Subcutaneous abdominal adipose tissue (tissue), 5 donors: Measurements from ENCODE around the gene PLCB1.

Source experiments
- H3K27ac ChIP-seq: one replicate; pipeline ENCODE4 v1.7.0; 2013; ENCODE audit warnings: low read depth, mild to moderate bottlenecking, inconsistent platforms, low read length, moderate library complexity
- H3K27me3 ChIP-seq, 5 donors: one replicate each; pipeline ENCODE4 v1.7.0; 2013; ENCODE audit warnings: low read length in 5 of 5, inconsistent platforms in 1 of 5; ENCODE audit not compliant: control insufficient read depth in 5 of 5, insufficient read depth in 4 of 5
- H3K36me3 ChIP-seq, 5 donors: one replicate each; pipeline ENCODE4 v1.7.0; 2013; ENCODE audit warnings: low read length in 5 of 5; ENCODE audit not compliant: control insufficient read depth in 5 of 5, insufficient read depth in 5 of 5
- H3K4me1 ChIP-seq, 5 donors: one replicate each; pipeline ENCODE4 v1.7.0; 2013; ENCODE audit warnings: low read length in 5 of 5, mild to moderate bottlenecking in 3 of 5, moderate library complexity in 1 of 5; ENCODE audit not compliant: control insufficient read depth in 5 of 5, insufficient read depth in 5 of 5
- H3K4me3 ChIP-seq, 5 donors: one replicate each; pipeline ENCODE4 v1.7.0; 2013; ENCODE audit warnings: low read length in 5 of 5, low read depth in 1 of 5
- H3K9ac ChIP-seq, 5 donors: one replicate each; pipeline ENCODE4 v1.7.0; 2013; ENCODE audit warnings: low read length in 5 of 5, mild to moderate bottlenecking in 4 of 5, moderate library complexity in 3 of 5
- H3K9me3 ChIP-seq, 5 donors: one replicate each; pipeline ENCODE4 v1.7.0; 2013; ENCODE audit warnings: low read length in 5 of 5; ENCODE audit not compliant: control insufficient read depth in 5 of 5
- donor health status: healthy.
- donor health status: healthy.
- donor health status: healthy.
- donor health status: healthy.
- donor health status: healthy.

PLCB1 gene

DNA sequence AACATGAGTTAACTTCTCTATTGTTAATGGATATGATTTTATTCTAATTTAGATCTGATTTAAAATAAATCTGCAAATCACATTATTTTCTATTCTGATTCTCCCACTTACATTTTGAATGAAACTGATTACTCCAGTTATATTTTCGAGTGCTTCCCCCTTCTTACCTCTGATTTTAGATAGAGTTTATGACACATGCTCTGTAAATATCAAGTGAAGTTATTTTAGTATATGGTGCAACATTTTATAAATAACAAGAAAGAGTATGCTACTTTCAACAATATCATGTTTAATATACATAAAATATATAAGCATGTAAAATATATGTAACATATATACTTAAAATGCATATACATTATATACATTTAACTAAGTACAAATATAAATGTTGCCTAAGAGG, 38.9 kb downstream of the PLCB1 start:
- no peaks in the 10 kb centered on the region for H3K9me3 ChIP-seq
- H3K27ac ChIP-seq = no peak overlapping the region
- H3K4me3 ChIP-seq = no peak overlapping the region
- no peaks in the 10 kb centered on the region for H3K27me3 ChIP-seq
- H3K4me1 ChIP-seq = peaks cover 0 to 9% (median 8%) of the 10 kb centered on the region in 5 donors
- H3K9ac ChIP-seq = no peak overlapping the region
- no peaks in the 10 kb centered on the region for H3K36me3 ChIP-seq

GRCh38 chr20:8172191-8172590, 40.1 kb downstream of the PLCB1 start:
- Histone ChIP-seq H3K4me3 (no peak overlapping the region), H3K9ac (no peak overlapping the region), H3K36me3 (no peaks in the 10 kb centered on the region), H3K4me1 (peaks cover 0 to 2% (median 0%) of the 10 kb centered on the region in 5 donors), H3K27me3 (no peaks in the 10 kb centered on the region), H3K27ac (no peak overlapping the region), H3K9me3 (no peaks in the 10 kb centered on the region)

DNA sequence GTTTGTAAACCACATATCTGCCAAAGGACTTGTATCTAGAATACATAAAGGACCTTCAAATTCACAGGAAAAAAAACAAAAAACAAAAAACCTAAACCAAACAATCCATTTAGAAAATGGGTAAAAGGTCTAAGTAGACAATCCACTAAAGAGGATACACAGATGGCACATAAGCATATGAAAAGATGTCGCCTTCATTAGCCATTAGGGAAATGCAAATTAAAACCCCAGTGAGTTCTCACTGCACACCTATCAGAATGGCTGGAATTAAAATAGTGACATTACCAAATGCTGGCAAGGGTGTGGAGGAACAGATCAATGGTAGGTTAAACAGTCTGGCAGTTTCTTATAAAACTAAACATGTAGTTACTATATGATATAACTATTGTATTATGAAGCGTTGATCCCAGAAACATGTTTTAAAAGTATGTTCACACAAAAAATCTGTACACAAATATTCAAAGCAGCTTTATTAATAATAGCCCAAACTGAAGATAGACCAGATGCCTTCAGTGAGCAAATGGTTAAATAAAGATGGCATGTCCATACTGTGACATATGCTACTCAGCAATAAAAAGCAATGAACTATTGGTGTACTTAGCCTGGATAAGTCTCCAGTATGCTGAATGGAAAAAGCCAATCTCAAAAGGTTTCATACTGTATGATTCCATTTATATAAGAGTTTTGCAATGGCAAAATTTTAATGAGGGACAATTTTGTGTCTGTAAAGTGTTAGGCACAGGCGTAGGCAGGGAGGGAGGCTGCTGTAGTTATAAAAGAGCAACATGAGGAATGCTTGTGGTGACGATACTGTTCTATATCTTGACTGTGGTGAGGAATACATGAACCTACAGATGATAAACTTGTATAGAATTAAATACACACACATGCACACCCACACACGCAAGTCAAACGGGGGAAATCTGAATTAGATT, 43.9 kb downstream of the PLCB1 start:
- Histone ChIP-seq H3K27ac (no peak overlapping the region), H3K36me3 (no peaks in the 10 kb centered on the region), H3K9me3 (no peaks in the 10 kb centered on the region), H3K4me3 (no peak overlapping the region), H3K27me3 (no peaks in the 10 kb centered on the region), H3K9ac (no peak overlapping the region), H3K4me1 (no peaks in the 10 kb centered on the region)

DNA sequence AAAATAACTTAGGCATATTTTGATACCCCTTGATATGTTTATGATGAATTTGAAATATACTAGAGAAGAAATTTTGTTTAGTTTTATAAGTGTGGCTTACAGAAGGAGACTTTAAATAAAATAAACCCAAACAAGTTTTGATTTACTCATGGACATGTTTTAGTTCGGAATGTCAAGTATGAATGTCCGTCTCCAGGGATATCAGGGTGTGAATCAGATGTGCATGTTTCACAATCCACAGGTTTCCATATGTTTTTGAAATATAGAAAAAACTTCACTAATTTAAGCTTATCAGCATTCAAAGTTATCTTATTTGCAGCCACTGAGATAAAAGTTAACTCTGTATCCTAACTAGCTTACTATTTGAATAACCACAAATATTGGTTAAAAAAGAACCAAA, 51.5 kb downstream of the PLCB1 start:
- Histone ChIP-seq H3K27ac (no peak overlapping the region), H3K4me3 (no peak overlapping the region), H3K9me3 (no peaks in the 10 kb centered on the region), H3K36me3 (no peaks in the 10 kb centered on the region), H3K4me1 (peaks cover 0 to 5% (median 0%) of the 10 kb centered on the region in 5 donors), H3K27me3 (no peaks in the 10 kb centered on the region), H3K9ac (no peak overlapping the region)

DNA sequence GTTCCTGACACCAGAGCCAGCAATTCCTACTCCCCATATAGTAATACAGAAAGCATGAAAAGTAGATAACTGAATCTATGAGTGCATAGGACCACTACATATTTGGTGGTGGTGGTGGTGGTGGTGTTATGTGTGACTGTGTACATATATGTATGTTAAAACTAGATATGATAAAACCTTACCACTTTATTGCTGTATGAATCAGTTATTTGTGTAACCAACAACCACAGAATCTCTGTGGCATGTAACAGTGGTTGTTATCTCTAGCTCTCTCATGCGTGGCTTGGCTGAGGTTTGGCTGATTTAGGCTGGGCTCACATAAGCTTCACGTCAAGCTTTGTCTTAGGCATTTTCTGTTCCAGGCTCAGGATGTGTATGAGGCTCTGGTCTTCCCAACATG, 55.7 kb downstream of the PLCB1 start:
- Histone ChIP-seq H3K27me3 (no peaks in the 10 kb centered on the region), H3K27ac (no peak overlapping the region), H3K9me3 (no peaks in the 10 kb centered on the region)

GRCh38 chr20:8190043-8190880, 58.2 kb downstream of the PLCB1 start:
- H3K9me3 ChIP-seq = peaks cover 0 to 6% (median 0%) of the 10 kb centered on the region in 5 donors

More for the DNA sequence above, 55.7 kb downstream of the PLCB1 start:
- Histone ChIP-seq H3K36me3 (no peaks in the 10 kb centered on the region), H3K4me1 (peaks cover 0 to 5% (median 0%) of the 10 kb centered on the region in 5 donors), H3K9ac (no peak overlapping the region), H3K4me3 (no peak overlapping the region)

GRCh38 chr20:8194721-8195120, 62.7 kb downstream of the PLCB1 start:
- peaks cover 0 to 6% (median 0%) of the 10 kb centered on the region in 5 donors for H3K9me3 ChIP-seq
- no peak overlapping the region for H3K9ac ChIP-seq
- no peak overlapping the region for H3K4me3 ChIP-seq
- no peaks in the 10 kb centered on the region for H3K4me1 ChIP-seq
- no peaks in the 10 kb centered on the region for H3K27me3 ChIP-seq
- no peak overlapping the region for H3K27ac ChIP-seq
- H3K36me3 ChIP-seq = peaks cover 0 to 2% (median 0%) of the 10 kb centered on the region in 5 donors

More at GRCh38 chr20:8190043-8190880, 58.2 kb downstream of the PLCB1 start:
- Histone ChIP-seq H3K4me3 (no peak overlapping the region), H3K27ac (no peak overlapping the region), H3K36me3 (peaks cover 0 to 2% (median 0%) of the 10 kb centered on the region in 5 donors), H3K27me3 (no peaks in the 10 kb centered on the region), H3K4me1 (peaks cover 0 to 5% (median 0%) of the 10 kb centered on the region in 5 donors), H3K9ac (no peak overlapping the region)

GRCh38 chr20:8196096-8196495, 64.0 kb downstream of the PLCB1 start:
- H3K9me3 ChIP-seq = peaks cover 0 to 6% (median 0%) of the 10 kb centered on the region in 5 donors
- peaks cover 0 to 2% (median 0%) of the 10 kb centered on the region in 5 donors for H3K36me3 ChIP-seq
- no peak overlapping the region for H3K27ac ChIP-seq
- no peak overlapping the region for H3K9ac ChIP-seq
- H3K27me3 ChIP-seq = no peaks in the 10 kb centered on the region
- H3K4me3 ChIP-seq = no peak overlapping the region
- no peaks in the 10 kb centered on the region for H3K4me1 ChIP-seq

DNA sequence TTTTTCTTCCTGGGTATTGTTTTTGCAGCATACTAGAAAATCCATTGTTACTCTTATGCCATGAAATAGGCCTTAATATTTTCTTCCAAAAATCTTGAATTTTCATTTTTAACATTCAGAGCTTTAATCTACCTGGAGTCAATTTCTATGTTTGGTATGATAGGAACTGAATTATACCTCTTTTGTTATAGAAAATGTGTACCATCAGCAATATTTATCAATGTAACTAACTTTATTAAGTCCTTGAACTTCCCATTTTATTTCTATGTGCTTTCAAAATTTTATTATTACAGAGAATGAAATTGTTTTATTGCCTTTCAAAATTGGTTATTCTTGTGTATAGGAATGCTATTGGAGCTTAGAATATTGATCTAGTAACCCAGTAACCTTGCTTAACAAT, 68.2 kb downstream of the PLCB1 start:
- no peak overlapping the region for H3K4me3 ChIP-seq
- H3K27ac ChIP-seq = no peak overlapping the region
- no peaks in the 10 kb centered on the region for H3K36me3 ChIP-seq
- H3K27me3 ChIP-seq = no peaks in the 10 kb centered on the region
- no peaks in the 10 kb centered on the region for H3K4me1 ChIP-seq
- no peaks in the 10 kb centered on the region for H3K9me3 ChIP-seq
- no peak overlapping the region for H3K9ac ChIP-seq

DNA sequence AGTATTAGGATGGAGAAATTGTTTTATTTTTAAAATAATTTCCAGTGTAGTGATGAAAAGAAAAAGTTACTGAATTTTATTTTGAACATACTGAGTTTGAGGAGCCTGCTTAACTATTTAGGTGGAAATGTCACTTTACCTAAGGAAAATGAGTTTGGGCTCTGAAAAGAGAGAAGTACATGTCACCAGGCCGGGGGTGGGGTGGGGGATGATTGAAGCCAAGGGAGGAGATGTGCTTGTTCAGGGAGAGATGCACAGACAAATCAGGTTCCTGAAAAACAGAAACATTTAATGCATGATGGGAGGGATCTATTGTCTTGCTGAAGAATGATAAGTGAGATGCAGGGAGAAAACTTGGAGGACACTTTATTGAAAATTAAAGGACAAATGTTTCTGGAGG, 71.3 kb downstream of the PLCB1 start:
- Histone ChIP-seq H3K36me3 (no peaks in the 10 kb centered on the region), H3K4me1 (no peaks in the 10 kb centered on the region), H3K9ac (no peak overlapping the region), H3K27ac (no peak overlapping the region), H3K27me3 (no peaks in the 10 kb centered on the region), H3K9me3 (no peaks in the 10 kb centered on the region), H3K4me3 (no peak overlapping the region)
